D721Med (cell line): ENCODE measurements around the gene TPRA1.

ENCODE experiments used
- DNase-seq: peaks from one replicate; pipeline ENCODE4 v3.0.0; 2011; ENCODE audit warnings: low spot score; ENCODE audit not compliant: insufficient read length
- FAIRE-seq: peaks from 2 replicates; lab custom pipeline; 2011; peaks lifted over from hg19 to GRCh38; lab: Jason Lieb, UNC
- TF ChIP-seq, protein P1 (sequence below): IDR thresholded peaks from 2 replicates; pipeline ENCODE4 v1.5.1; 2012; ENCODE audit warnings: mild to moderate bottlenecking, control low read depth; ENCODE audit not compliant: insufficient read depth; ENCODE audit errors: missing control alignments

Gene TPRA1

GRCh38 chr3:127632035-127632820 is 41.7 kb upstream of the TPRA1 start:
- TF ChIP-seq, protein P1, sequence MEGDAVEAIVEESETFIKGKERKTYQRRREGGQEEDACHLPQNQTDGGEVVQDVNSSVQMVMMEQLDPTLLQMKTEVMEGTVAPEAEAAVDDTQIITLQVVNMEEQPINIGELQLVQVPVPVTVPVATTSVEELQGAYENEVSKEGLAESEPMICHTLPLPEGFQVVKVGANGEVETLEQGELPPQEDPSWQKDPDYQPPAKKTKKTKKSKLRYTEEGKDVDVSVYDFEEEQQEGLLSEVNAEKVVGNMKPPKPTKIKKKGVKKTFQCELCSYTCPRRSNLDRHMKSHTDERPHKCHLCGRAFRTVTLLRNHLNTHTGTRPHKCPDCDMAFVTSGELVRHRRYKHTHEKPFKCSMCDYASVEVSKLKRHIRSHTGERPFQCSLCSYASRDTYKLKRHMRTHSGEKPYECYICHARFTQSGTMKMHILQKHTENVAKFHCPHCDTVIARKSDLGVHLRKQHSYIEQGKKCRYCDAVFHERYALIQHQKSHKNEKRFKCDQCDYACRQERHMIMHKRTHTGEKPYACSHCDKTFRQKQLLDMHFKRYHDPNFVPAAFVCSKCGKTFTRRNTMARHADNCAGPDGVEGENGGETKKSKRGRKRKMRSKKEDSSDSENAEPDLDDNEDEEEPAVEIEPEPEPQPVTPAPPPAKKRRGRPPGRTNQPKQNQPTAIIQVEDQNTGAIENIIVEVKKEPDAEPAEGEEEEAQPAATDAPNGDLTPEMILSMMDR, result no peak
- no peak for FAIRE-seq
- DNase-seq, result no peak

DNA sequence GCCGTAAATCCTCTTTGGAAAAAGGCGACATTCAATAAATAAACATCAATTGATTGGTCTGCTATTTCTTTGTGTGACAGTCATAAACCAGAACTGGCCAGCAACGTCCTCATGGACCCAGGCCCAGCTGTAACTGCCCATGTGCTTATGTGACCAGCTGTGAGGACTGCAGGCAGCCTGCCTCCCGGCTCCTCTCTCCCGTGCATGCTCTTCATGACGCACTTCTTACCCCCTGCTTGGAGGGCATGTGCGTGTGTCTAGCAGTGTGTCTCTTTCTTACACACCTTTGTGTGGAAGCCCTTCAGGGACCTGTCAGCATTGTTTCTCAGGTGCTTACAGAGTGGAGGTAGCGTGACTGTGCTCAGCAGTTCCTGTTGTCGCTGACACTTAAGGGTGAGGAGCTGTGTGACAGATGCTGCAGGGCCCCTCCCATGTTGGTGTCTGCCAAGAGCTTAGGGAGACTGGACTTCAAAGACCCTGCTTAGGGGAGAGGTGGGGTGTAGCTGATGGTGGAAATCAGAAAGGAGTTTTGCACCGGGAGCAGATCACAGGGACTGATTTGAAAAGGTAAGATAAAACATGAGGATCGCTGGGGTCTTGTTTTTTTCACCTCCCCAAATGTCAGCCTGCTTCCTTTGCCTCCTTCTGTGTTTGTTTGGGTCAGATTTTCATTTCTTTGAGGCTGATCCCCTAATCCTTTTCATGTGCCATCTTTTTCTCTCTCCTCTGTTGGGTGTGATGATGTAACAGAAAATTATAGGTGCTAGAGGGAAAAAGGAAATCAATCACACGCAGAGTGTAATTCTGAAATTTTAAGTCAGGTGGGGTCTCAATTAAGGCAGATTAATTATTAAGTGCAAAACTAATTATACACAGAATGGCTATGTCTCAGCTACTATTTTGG is 40.5 kb upstream of the TPRA1 start:
- peak; percentile 92 for FAIRE-seq
- no peak for DNase-seq
- TF ChIP-seq, protein P1, result no peak

DNA sequence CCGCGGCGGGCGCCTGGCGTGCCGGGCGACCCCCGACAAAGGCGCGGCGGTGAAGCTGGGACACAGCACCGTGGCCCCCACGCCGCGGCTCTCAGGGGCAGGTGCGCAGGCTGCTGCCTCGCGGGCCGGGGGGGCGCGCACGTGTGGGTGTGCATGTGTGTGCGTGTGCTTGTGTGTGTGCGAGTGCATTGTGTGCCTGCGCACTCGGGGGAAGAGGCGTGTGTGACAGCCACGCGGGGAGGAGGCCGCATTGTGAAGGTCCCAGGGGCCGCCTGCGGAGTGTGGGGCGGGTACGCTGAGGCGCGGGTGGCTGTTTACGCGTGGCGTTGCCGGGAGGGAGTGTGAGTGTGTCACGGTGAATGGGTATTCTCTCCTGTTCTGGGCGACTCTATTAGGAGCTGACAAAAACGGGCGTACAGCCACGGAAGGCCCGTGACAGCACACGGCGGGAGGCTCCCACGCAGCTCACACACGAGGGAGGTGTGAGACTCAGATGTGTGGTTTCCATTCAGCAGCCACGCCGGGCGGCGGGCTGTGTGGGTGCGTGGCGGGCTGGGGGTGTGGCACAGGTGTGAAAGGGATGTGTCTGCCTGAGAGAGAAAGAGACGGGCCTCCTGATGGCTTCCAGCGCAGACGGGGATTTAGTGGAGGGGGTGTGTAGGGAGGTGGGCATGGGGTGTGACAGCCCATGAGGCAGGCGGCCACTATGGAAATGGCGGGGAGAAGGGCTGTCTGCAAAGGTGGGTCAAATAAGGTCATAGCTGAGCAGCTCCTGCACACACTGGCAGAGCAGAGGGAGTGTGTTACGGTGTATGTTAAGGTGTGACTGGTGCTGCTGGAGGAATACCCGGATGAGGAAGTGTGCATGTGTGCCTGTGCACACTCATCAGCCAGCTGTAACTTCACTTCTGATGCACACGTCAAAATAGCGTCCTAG is 39.2 kb upstream of the TPRA1 start:
- TF ChIP-seq, protein P1, result no peak
- FAIRE-seq, result no peak
- DNase-seq, result no peak

DNA sequence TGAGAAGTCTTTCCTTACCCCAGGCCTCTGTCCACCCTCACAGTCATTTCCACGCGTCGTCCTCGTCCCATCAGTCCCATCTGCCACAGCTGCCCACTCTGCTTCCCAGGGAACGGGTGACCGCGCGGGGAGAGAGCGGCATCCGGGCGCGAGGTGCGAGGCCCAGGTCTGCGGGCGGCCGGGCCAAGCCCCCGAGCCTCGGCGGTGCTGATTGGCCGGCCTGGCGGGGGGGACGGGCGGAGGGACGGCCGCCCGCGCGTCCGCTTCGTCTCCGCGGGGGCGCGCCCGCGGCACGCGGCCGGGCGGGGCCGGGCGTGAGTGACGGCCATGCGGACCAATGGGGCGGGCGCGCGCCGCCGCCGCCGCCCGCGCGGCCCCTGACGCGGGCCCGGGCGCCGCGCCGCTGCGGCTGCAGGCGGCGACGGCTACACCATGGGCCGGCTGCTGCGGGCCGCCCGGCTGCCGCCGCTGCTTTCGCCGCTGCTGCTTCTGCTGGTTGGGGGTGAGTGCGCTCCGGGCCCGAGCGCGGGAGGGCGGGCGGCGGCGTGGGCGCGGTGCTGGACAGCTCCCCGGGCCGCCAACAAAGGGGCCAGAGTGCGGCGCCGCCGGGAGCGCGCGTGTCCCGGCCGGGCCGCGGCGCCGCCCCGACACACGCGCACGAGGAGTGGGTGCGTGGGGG is 38.4 kb upstream of the TPRA1 start, which contains the start of gene PODXL2:
TSS of gene PODXL2 (plus strand) at position 398 of the 679 bp plus-strand sequence. CDS start at position 433, 35 bp downstream.
- peak; percentile 80 for DNase-seq
- TF ChIP-seq, protein P1, result no peak
- FAIRE-seq, result no peak

- FAIRE-seq, result no peak
- TF ChIP-seq, protein P1, result no peak
- DNase-seq, result no peak
Observed at GRCh38 chr3:127628426-127628787, 37.9 kb upstream of the TPRA1 start.

DNA sequence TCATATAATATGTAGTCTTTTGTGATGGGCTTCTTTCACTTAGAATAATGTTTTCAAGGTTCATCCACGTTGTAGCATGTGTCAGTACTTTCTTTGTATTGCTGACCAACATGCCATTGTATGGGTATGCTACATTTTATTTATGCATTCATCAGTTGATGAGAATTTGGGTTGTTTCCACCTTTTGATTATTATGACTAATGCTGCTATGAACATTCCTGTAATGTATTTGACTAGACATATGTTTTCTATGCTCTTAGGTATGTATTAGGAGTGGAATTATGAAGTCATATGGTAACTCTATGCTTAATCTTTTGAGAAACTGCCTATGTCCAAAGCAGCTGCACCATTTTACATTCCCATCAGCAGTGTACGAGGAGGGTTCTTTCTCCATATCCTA is 35.3 kb upstream of the TPRA1 start:
- FAIRE-seq, result no peak
- no peak for DNase-seq
- TF ChIP-seq, protein P1, result no peak
